Mesothelial cell of epicardium (in vitro differentiated cells): Measurements from ENCODE around the gene FOXL3. TPM values are rescaled to one million over a fixed set of nuclear protein-coding genes. Genes with fewer than 3 reads are reported as not detected.

Experiments
- DNase-seq, 2 experiments: peaks; one replicate each; pipeline ENCODE4 v3.0.0; 2021; ENCODE audit warnings: low spot score in 2 of 2; ENCODE audit not compliant: unreplicated experiment in 2 of 2
- H3K27ac Mint-ChIP-seq: 2 replicates; pipeline ENCODE4 v1.8.0; 2021; ENCODE audit warnings: mixed read lengths
- H3K27me3 Mint-ChIP-seq: 2 replicates; pipeline ENCODE4 v1.8.0; 2021; ENCODE audit warnings: low read depth, mixed read lengths
- H3K36me3 Mint-ChIP-seq: 2 replicates; pipeline ENCODE4 v1.8.0; 2021; ENCODE audit warnings: mixed read lengths
- H3K4me1 Mint-ChIP-seq: 2 replicates; pipeline ENCODE4 v1.8.0; 2021; ENCODE audit warnings: mixed read lengths
- H3K4me3 Mint-ChIP-seq: 2 replicates; pipeline ENCODE4 v1.8.0; 2021; ENCODE audit warnings: mild to moderate bottlenecking, moderate library complexity, mixed read lengths
- H3K9me3 Mint-ChIP-seq: 2 replicates; pipeline ENCODE4 v1.8.0; 2021; ENCODE audit warnings: mixed read lengths
- total RNA-seq: library from RNA; stranded (reverse); gene quantifications from 3 replicates; pipeline ENCODE4 v1.2.1, GENCODE V29; 2021
- TF ChIP-seq, protein P1 (sequence below): fragments of 200-600 bp; sonication (generic); IDR thresholded peaks from one replicate; pipeline ENCODE4 v1.5.0; 2021; ENCODE audit warnings: antibody characterized with exemption; ENCODE audit not compliant: unreplicated experiment

The FOXL3 gene
- total RNA-seq, 1 donor from 2014 or later = not detected

DNA sequence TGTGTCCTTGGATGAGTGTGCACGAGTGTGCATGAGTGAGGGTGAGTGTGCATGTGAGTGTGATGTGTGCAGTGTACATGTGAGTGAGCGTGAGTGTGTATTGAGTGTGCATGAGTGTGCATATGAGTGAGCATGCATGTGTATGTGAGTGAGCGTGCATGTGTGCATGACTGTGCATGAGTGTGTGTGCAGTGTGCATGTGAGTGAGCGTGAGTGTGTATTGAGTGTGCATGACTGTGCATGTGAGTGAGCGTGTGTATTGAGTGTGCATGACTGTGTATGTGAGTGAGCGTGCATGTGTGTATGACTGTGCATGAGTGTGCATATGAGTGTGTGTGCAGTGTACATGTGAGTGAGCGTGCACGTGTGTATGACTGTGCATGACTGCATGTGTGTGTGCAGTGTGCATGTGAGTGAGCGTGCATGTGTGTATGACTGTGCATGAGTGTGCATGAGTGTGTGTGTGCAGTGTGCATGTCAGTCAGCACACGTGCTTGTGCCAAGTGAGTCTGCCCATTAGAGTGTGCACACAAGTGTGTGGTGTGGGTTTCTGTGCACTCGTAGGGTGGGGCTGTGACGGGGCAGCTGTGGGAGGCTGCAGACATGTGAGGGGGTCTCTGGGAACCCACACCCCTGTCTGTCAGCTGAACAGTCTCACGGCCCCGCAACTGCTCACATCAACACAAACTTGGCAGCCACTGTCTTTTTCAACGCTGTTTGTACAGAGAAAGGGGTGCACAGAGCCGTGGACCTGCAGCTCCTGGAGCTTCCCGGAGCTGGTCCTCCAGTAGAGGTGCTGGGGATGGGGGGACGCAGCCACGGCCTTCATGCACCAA is 14.8 kb downstream of the FOXL3 start:
- Mint-ChIP-seq H3K27ac (no peak overlapping the region), H3K27me3 (peaks cover 7% of the 10 kb centered on the region), H3K36me3 (no peaks in the 10 kb centered on the region), H3K4me3 (no peak overlapping the region), H3K9me3 (peaks cover 15% of the 10 kb centered on the region), H3K4me1 (peaks cover 4% of the 10 kb centered on the region)
- TF ChIP-seq, protein P1, sequence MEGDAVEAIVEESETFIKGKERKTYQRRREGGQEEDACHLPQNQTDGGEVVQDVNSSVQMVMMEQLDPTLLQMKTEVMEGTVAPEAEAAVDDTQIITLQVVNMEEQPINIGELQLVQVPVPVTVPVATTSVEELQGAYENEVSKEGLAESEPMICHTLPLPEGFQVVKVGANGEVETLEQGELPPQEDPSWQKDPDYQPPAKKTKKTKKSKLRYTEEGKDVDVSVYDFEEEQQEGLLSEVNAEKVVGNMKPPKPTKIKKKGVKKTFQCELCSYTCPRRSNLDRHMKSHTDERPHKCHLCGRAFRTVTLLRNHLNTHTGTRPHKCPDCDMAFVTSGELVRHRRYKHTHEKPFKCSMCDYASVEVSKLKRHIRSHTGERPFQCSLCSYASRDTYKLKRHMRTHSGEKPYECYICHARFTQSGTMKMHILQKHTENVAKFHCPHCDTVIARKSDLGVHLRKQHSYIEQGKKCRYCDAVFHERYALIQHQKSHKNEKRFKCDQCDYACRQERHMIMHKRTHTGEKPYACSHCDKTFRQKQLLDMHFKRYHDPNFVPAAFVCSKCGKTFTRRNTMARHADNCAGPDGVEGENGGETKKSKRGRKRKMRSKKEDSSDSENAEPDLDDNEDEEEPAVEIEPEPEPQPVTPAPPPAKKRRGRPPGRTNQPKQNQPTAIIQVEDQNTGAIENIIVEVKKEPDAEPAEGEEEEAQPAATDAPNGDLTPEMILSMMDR = no peak
- DNase-seq = no peak

DNA sequence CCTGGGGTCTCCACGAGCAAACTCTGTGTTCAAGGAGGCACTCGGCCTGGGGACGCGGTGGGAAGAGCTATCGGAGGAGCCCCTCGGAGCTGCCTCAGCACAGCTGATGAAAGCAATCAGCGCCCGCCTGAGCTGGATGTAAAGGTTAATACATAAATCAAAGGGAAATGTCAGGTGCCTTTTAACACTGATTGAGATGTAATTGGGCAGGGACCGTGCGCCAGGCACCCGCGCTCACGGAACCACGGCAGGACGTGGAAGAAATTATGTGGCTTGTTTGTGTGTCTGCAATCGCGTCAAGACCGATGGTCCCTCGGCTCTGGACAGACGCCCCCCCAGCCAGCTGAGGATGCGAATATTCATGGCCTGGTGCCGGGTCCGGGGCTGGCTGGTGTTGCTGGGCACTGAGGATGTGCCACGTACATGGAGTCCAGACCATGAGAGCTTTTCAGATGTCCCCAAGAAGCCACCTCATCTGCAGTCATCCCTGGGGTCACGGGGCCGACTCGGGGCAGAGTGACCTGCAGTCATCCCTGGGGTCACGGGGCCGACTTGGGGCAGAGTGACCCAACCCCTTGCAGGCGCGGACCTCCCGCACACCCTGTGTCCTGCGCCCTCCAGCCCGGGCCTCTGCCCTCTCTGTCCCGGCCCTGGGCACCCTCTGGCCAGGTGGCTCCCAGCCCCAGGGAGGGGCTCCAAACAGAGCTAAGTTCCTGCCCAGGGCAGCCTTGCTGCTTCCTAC is 15.6 kb downstream of the FOXL3 start:
- Mint-ChIP-seq H3K27me3 (peaks cover 7% of the 10 kb centered on the region), H3K4me3 (no peak overlapping the region), H3K27ac (no peak overlapping the region), H3K4me1 (peaks cover 4% of the 10 kb centered on the region), H3K36me3 (no peaks in the 10 kb centered on the region), H3K9me3 (peaks cover 15% of the 10 kb centered on the region)
- no peak for DNase-seq
- TF ChIP-seq, protein P1 = no peak

DNA sequence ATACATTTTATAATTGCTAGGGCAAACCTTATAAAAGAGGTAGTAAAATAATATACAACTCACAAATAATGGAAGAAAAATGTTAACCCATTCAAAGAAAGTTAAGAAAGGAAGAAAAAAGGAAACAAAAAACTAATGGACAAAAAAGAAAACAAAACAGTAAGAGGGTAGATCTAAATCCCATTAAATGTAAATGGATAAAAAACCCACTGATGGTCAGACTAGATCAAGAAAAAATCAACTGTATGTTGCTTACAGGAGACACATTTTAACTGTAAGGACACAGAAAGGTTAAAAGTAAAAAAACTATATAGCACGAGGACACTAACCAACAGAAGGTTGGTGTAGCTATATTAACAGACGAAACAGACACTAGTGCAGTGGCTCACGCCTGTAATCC is 18.0 kb downstream of the FOXL3 start:
- no peak for DNase-seq
- H3K4me3 Mint-ChIP-seq = no peak overlapping the region
- TF ChIP-seq, protein P1 = no peak
- H3K9me3 Mint-ChIP-seq = peaks cover 15% of the 10 kb centered on the region
- peaks cover 17% of the 10 kb centered on the region for H3K4me1 Mint-ChIP-seq
- H3K27me3 Mint-ChIP-seq = peaks cover 28% of the 10 kb centered on the region
- H3K27ac Mint-ChIP-seq = no peak overlapping the region
- H3K36me3 Mint-ChIP-seq = no peaks in the 10 kb centered on the region

DNA sequence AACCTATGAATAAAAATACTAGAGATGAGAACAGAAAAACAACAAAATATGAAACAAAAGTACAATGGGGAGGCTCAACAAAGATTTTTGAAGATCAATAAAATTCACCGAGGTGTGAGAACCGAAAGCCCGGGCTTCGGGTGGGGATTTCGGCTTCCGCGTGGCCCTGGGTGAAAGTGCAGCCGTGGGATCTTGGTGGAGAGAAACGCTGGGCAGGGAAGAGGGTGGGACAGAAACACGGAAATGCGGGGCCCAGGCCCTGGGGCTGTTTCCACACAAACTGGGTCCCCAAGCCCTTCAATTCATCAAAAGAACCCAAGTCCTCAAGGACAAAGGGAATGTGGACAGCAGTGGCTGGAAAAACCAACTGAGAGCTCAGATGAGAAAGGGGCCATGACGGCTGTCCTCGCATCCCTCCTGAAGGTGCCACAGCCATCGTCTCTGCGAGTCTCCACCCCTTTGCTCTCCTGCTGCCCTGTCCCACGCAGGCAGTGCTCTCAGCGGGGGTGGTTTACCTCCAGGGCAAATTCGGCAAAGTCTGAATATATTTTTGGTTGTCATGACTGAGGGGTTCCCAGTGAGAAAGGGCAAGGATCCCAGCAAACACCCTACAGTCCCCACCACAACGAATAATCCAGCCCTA is 19.7 kb downstream of the FOXL3 start:
- Mint-ChIP-seq H3K27me3 (peaks cover 44% of the 10 kb centered on the region), H3K36me3 (no peaks in the 10 kb centered on the region), H3K4me3 (no peak overlapping the region), H3K9me3 (peaks cover 15% of the 10 kb centered on the region), H3K4me1 (peaks cover 12% of the 10 kb centered on the region), H3K27ac (no peak overlapping the region)
- TF ChIP-seq, protein P1 = no peak
- DNase-seq = no peak

DNA sequence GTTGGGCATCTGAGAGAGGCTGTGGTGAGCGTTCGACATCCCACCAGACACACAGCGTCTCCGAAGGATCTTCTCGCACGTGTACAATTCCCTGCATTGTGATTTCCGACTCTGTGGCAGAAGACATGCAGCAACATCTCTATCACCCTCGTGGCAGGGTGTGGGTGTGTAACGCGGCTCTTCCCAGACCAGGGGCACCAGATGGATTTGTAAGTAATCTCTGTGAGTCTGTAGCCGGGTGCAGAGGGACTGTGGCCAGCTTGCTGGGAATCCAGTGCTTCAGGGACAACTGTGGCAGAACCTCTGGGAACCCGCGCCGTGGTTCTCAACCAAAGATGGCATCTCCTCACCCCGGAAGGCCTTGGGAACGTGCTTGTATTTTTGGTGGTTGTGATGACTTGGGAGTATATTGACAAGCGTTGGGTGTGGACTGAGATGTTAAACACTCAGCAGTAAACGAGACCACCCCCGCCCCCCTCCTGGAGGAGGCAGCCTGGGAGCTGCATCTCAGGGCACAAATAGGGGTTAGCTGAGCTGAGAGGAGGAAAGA is 21.2 kb downstream of the FOXL3 start:
- Mint-ChIP-seq H3K9me3 (peaks cover 23% of the 10 kb centered on the region), H3K36me3 (no peaks in the 10 kb centered on the region), H3K27ac (no peak overlapping the region), H3K27me3 (peaks cover 58% of the 10 kb centered on the region), H3K4me3 (no peak overlapping the region), H3K4me1 (peaks cover 12% of the 10 kb centered on the region)
- no peak for DNase-seq
- TF ChIP-seq, protein P1 = no peak
